MM.1S (cell line): Measurements from ENCODE around the gene MARVELD3.

Experiments used
- EZH2 ChIP-seq: fragments of 300-600 bp; sonication (generic); optimal IDR thresholded peaks from 2 replicates; pipeline ENCODE3; 2017; ENCODE audit warnings: low read depth, mild to moderate bottlenecking, antibody characterized with exemption, low read length, mixed read lengths
- TF ChIP-seq, protein P1 (sequence below): fragments of 300-600 bp; sonication (generic); IDR thresholded peaks from 2 replicates; pipeline ENCODE4 v1.5.1; 2016; ENCODE audit warnings: antibody characterized with exemption, low read length, mixed read lengths

- TF ChIP-seq, protein P1, sequence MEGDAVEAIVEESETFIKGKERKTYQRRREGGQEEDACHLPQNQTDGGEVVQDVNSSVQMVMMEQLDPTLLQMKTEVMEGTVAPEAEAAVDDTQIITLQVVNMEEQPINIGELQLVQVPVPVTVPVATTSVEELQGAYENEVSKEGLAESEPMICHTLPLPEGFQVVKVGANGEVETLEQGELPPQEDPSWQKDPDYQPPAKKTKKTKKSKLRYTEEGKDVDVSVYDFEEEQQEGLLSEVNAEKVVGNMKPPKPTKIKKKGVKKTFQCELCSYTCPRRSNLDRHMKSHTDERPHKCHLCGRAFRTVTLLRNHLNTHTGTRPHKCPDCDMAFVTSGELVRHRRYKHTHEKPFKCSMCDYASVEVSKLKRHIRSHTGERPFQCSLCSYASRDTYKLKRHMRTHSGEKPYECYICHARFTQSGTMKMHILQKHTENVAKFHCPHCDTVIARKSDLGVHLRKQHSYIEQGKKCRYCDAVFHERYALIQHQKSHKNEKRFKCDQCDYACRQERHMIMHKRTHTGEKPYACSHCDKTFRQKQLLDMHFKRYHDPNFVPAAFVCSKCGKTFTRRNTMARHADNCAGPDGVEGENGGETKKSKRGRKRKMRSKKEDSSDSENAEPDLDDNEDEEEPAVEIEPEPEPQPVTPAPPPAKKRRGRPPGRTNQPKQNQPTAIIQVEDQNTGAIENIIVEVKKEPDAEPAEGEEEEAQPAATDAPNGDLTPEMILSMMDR: no peak
- TF ChIP-seq EZH2: no peak
Observed at GRCh38 chr16:71671165-71671564, 45.2 kb downstream of the MARVELD3 start.
